ENCODE data around the gene ZNF800. TPM values are rescaled to one million over a fixed set of nuclear protein-coding genes. Genes with fewer than 3 reads are reported as not detected.

The ZNF800 gene
- total RNA-seq, 1 experiment from 2014 or later, result 48.8 TPM

GRCh38 chr7:127336458-127336857 lies 56.0 kb downstream of the ZNF800 start:
- Histone ChIP-seq H3K36me3 (ENCODE audit: insufficient read depth, low read length) (no peaks in the 10 kb centered on the region), H3K9ac (ENCODE audit: low read length) (no peak overlapping the region), H3K27ac (ENCODE audit: low read length) (no peak overlapping the region), H3K4me1 (ENCODE audit: low read length) (peaks cover 17% of the 10 kb centered on the region), H2AFZ (ENCODE audit: low read length) (no peak overlapping the region), H3K79me2 (ENCODE audit: low read length) (no peaks in the 10 kb centered on the region), H3K27me3 (ENCODE audit: low read length) (no peaks in the 10 kb centered on the region), H3K4me2 (ENCODE audit: low read depth, low read length, poor library complexity, severe bottlenecking) (no peak overlapping the region), H3K4me3 (ENCODE audit: low read length) (no peak overlapping the region), H3K9me3 (ENCODE audit: low read length) (no peaks in the 10 kb centered on the region), H4K20me1 (ENCODE audit: insufficient read depth, low read depth, low read length) (no peaks in the 10 kb centered on the region), H3K9me2 (replicated peaks; ENCODE audit: insufficient read depth, low read length) (no peaks in the 10 kb centered on the region)
- no peak for DNase-seq

GRCh38 chr7:127332880-127333279 lies 59.6 kb downstream of the ZNF800 start:
- H2AFZ ChIP-seq (ENCODE audit: low read length), result no peak overlapping the region
- H3K27me3 ChIP-seq (ENCODE audit: low read length), result no peaks in the 10 kb centered on the region
- no peak for DNase-seq
- H3K4me1 ChIP-seq (ENCODE audit: low read length), result peaks cover 23% of the 10 kb centered on the region
- no peaks in the 10 kb centered on the region for H4K20me1 ChIP-seq (ENCODE audit: insufficient read depth, low read depth, low read length)
- H3K4me3 ChIP-seq (ENCODE audit: low read length), result no peak overlapping the region
- H3K9ac ChIP-seq (ENCODE audit: low read length), result no peak overlapping the region
- no peaks in the 10 kb centered on the region for H3K9me3 ChIP-seq (ENCODE audit: low read length)
- H3K36me3 ChIP-seq (ENCODE audit: insufficient read depth, low read length), result no peaks in the 10 kb centered on the region
- no peak overlapping the region for H3K27ac ChIP-seq (ENCODE audit: low read length)
- H3K4me2 ChIP-seq (ENCODE audit: low read depth, low read length, poor library complexity, severe bottlenecking), result no peak overlapping the region
- H3K9me2 ChIP-seq (replicated peaks; ENCODE audit: insufficient read depth, low read length), result no peaks in the 10 kb centered on the region
- no peaks in the 10 kb centered on the region for H3K79me2 ChIP-seq (ENCODE audit: low read length)

- Histone ChIP-seq H3K4me2 (ENCODE audit: low read depth, low read length, poor library complexity, severe bottlenecking) (no peak overlapping the region), H3K79me2 (ENCODE audit: low read length) (no peaks in the 10 kb centered on the region), H3K36me3 (ENCODE audit: insufficient read depth, low read length) (no peaks in the 10 kb centered on the region), H3K9me2 (replicated peaks; ENCODE audit: insufficient read depth, low read length) (no peaks in the 10 kb centered on the region), H3K27ac (ENCODE audit: low read length) (no peak overlapping the region), H3K4me1 (ENCODE audit: low read length) (peaks cover 20% of the 10 kb centered on the region), H4K20me1 (ENCODE audit: insufficient read depth, low read depth, low read length) (no peaks in the 10 kb centered on the region), H3K9ac (ENCODE audit: low read length) (no peak overlapping the region), H3K9me3 (ENCODE audit: low read length) (no peaks in the 10 kb centered on the region), H3K27me3 (ENCODE audit: low read length) (no peaks in the 10 kb centered on the region), H2AFZ (ENCODE audit: low read length) (no peak overlapping the region), H3K4me3 (ENCODE audit: low read length) (no peak overlapping the region)
- no peak for DNase-seq
These were observed 62.4 kb downstream of the ZNF800 start for GRCh38 chr7:127330070-127330469.

GRCh38 chr7:127322832-127323493 lies 69.5 kb downstream of the ZNF800 start:
- Histone ChIP-seq H3K4me2 (ENCODE audit: low read depth, low read length, poor library complexity, severe bottlenecking) (no peak overlapping the region), H4K20me1 (ENCODE audit: insufficient read depth, low read depth, low read length) (no peaks in the 10 kb centered on the region), H3K4me1 (ENCODE audit: low read length) (no peaks in the 10 kb centered on the region), H3K9me3 (ENCODE audit: low read length) (no peaks in the 10 kb centered on the region), H3K36me3 (ENCODE audit: insufficient read depth, low read length) (no peaks in the 10 kb centered on the region), H3K79me2 (ENCODE audit: low read length) (no peaks in the 10 kb centered on the region), H2AFZ (ENCODE audit: low read length) (no peak overlapping the region), H3K9me2 (replicated peaks; ENCODE audit: insufficient read depth, low read length) (no peaks in the 10 kb centered on the region), H3K27ac (ENCODE audit: low read length) (no peak overlapping the region), H3K27me3 (ENCODE audit: low read length) (no peaks in the 10 kb centered on the region), H3K9ac (ENCODE audit: low read length) (no peak overlapping the region), H3K4me3 (ENCODE audit: low read length) (no peak overlapping the region)
- no peak for DNase-seq

- Histone ChIP-seq H3K4me1 (ENCODE audit: low read length) (no peaks in the 10 kb centered on the region), H3K79me2 (ENCODE audit: low read length) (no peaks in the 10 kb centered on the region), H4K20me1 (ENCODE audit: insufficient read depth, low read depth, low read length) (no peaks in the 10 kb centered on the region), H3K27ac (ENCODE audit: low read length) (no peak overlapping the region), H3K36me3 (ENCODE audit: insufficient read depth, low read length) (no peaks in the 10 kb centered on the region), H3K4me2 (ENCODE audit: low read depth, low read length, poor library complexity, severe bottlenecking) (no peak overlapping the region), H3K9me3 (ENCODE audit: low read length) (no peaks in the 10 kb centered on the region), H2AFZ (ENCODE audit: low read length) (no peak overlapping the region), H3K9me2 (replicated peaks; ENCODE audit: insufficient read depth, low read length) (no peaks in the 10 kb centered on the region), H3K27me3 (ENCODE audit: low read length) (no peaks in the 10 kb centered on the region), H3K4me3 (ENCODE audit: low read length) (no peak overlapping the region), H3K9ac (ENCODE audit: low read length) (no peak overlapping the region)
- no peak for DNase-seq
These were observed 70.2 kb downstream of the ZNF800 start for GRCh38 chr7:127322351-127322750.

GRCh38 chr7:127320974-127321373 lies 71.5 kb downstream of the ZNF800 start:
- Histone ChIP-seq H3K27me3 (ENCODE audit: low read length) (no peaks in the 10 kb centered on the region), H3K4me1 (ENCODE audit: low read length) (no peaks in the 10 kb centered on the region), H3K27ac (ENCODE audit: low read length) (no peak overlapping the region), H3K36me3 (ENCODE audit: insufficient read depth, low read length) (no peaks in the 10 kb centered on the region), H3K79me2 (ENCODE audit: low read length) (no peaks in the 10 kb centered on the region), H3K4me3 (ENCODE audit: low read length) (no peak overlapping the region), H4K20me1 (ENCODE audit: insufficient read depth, low read depth, low read length) (no peaks in the 10 kb centered on the region), H3K9me3 (ENCODE audit: low read length) (no peaks in the 10 kb centered on the region), H3K9me2 (replicated peaks; ENCODE audit: insufficient read depth, low read length) (no peaks in the 10 kb centered on the region), H2AFZ (ENCODE audit: low read length) (no peak overlapping the region), H3K4me2 (ENCODE audit: low read depth, low read length, poor library complexity, severe bottlenecking) (no peak overlapping the region), H3K9ac (ENCODE audit: low read length) (no peak overlapping the region)
- DNase-seq, result no peak

Other genes with a start within 250 kb of the ZNF800 start
- gene GRM8, start 139.8 kb downstream of the ZNF800 start, total RNA-seq (2014; rRNA removed; shearing (Covaris generic); ENCODE audit: low replicate concordance), result not detected in 2 replicates
- 6.8 and 13.9 TPM in 2 replicates for gene GCC1, start 192.9 kb upstream of the ZNF800 start, total RNA-seq (2014; rRNA removed; shearing (Covaris generic); ENCODE audit: low replicate concordance)
- 110 and 197 TPM in 2 replicates for gene ARF5, start 195.7 kb upstream of the ZNF800 start, total RNA-seq (2014; rRNA removed; shearing (Covaris generic); ENCODE audit: low replicate concordance)
- gene FSCN3, start 201.0 kb upstream of the ZNF800 start, total RNA-seq (2014; rRNA removed; shearing (Covaris generic); ENCODE audit: low replicate concordance), result 3.9 and 12.5 TPM in 2 replicates
- gene PAX4, start 225.4 kb upstream of the ZNF800 start, total RNA-seq (2014; rRNA removed; shearing (Covaris generic); ENCODE audit: low replicate concordance), result not detected in 2 replicates

Measured in Karpas-422 (cell line).